PFSK-1 (cell line): Measurements from ENCODE around the gene IFITM2.

Experiments
- FOXP2 ChIP-seq: optimal IDR thresholded peaks from 2 replicates; pipeline ENCODE3; 2011; ENCODE audit warnings: borderline replicate concordance, control low read depth, inconsistent platforms; ENCODE audit not compliant: insufficient read depth; ENCODE audit errors: extremely low read length, extremely low read depth
- POLR2AphosphoS5 ChIP-seq: IDR thresholded peaks from 2 replicates; pipeline ENCODE4 v1.6.1; 2012; ENCODE audit warnings: low read depth, mild to moderate bottlenecking, control low read depth, low read length, moderate library complexity
- SIN3A ChIP-seq: IDR thresholded peaks from 2 replicates; pipeline ENCODE4 v1.6.1; 2012; ENCODE audit warnings: mild to moderate bottlenecking, low read length, moderate library complexity, borderline replicate concordance; ENCODE audit not compliant: insufficient read depth
- TAF1 ChIP-seq: IDR thresholded peaks from 2 replicates; pipeline ENCODE4 v1.6.1; 2012; ENCODE audit warnings: low read length, control low read depth, borderline replicate concordance; ENCODE audit not compliant: insufficient read depth
- TF ChIP-seq, protein P1 (sequence below), 2 experiments: IDR thresholded peaks; 2 replicates each; pipeline versions ENCODE4 v1.6.1 to v1.8.0; 2011 to 2012; ENCODE audit warnings: low read depth in 2 of 2, low read length in 2 of 2, control low read depth in 1 of 2, inconsistent platforms in 1 of 2, mild to moderate bottlenecking in 1 of 2, moderate library complexity in 1 of 2; ENCODE audit not compliant: insufficient read depth in 1 of 2

The IFITM2 gene

DNA sequence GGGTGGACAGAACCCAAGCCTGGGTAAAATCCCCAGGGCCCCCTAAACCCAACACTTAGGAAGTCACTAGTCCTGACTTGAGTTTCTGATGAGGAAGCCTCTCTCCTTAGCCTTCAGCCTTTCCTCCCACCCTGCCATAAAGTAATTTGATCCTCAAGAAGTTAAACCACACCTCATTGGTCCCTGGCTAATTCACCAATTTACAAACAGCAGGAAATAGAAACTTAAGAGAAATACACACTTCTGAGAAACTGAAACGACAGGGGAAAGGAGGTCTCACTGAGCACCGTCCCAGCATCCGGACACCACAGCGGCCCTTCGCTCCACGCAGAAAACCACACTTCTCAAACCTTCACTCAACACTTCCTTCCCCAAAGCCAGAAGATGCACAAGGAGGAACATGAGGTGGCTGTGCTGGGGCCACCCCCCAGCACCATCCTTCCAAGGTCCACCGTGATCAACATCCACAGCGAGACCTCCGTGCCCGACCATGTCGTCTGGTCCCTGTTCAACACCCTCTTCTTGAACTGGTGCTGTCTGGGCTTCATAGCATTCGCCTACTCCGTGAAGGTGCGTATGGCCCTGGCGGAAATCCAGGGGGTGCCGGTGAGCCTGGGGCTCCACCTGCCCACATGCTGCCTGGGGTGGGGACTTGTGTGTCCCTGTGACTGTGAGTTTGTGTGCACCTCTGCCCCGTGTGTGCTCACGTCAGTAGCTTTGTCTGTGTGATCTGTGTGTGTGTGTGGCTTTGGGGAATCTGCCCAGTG lies 6.4 kb downstream of the IFITM2 start, which contains the start of gene IFITM1:
Gene IFITM1, plus strand, starts transcription at position 254 of the 767 bp plus-strand sequence. Its CDS starts 131 bp downstream, at position 385.
- no peak for TF ChIP-seq SIN3A
- TF ChIP-seq FOXP2, result no peak
- TF ChIP-seq POLR2AphosphoS5, result peak; percentile 50; the same call in 1 of the 2 replicates
- TF ChIP-seq, protein P1, sequence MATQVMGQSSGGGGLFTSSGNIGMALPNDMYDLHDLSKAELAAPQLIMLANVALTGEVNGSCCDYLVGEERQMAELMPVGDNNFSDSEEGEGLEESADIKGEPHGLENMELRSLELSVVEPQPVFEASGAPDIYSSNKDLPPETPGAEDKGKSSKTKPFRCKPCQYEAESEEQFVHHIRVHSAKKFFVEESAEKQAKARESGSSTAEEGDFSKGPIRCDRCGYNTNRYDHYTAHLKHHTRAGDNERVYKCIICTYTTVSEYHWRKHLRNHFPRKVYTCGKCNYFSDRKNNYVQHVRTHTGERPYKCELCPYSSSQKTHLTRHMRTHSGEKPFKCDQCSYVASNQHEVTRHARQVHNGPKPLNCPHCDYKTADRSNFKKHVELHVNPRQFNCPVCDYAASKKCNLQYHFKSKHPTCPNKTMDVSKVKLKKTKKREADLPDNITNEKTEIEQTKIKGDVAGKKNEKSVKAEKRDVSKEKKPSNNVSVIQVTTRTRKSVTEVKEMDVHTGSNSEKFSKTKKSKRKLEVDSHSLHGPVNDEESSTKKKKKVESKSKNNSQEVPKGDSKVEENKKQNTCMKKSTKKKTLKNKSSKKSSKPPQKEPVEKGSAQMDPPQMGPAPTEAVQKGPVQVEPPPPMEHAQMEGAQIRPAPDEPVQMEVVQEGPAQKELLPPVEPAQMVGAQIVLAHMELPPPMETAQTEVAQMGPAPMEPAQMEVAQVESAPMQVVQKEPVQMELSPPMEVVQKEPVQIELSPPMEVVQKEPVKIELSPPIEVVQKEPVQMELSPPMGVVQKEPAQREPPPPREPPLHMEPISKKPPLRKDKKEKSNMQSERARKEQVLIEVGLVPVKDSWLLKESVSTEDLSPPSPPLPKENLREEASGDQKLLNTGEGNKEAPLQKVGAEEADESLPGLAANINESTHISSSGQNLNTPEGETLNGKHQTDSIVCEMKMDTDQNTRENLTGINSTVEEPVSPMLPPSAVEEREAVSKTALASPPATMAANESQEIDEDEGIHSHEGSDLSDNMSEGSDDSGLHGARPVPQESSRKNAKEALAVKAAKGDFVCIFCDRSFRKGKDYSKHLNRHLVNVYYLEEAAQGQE (IDR thresholded peaks at IDR 0.05; ENCODE audit: insufficient read depth in 1 of 2, low read depth in 2 of 2, low read length in 2 of 2), result no peak

DNA sequence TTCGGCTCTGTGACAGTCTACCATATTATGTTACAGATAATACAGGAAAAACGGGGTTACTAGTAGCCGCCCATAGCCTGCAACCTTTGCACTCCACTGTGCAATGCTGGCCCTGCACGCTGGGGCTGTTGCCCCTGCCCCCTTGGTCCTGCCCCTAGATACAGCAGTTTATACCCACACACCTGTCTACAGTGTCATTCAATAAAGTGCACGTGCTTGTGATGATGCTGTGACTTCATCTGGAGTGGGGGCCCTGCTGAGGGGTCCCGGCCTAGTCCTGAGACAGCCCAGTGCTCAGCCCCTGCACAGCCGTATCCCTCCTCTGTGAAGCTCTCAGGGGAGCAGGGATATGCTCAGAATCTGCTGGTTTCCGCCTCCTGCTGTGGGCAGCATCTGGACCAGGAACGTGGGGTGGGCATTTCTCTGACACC lies 7.5 kb downstream of the IFITM2 start:
- TF ChIP-seq TAF1 (no peak), SIN3A (no peak)
- TF ChIP-seq, protein P1 (IDR thresholded peaks at IDR 0.05; ENCODE audit: insufficient read depth in 1 of 2, low read depth in 2 of 2, low read length in 2 of 2), result no peak

DNA sequence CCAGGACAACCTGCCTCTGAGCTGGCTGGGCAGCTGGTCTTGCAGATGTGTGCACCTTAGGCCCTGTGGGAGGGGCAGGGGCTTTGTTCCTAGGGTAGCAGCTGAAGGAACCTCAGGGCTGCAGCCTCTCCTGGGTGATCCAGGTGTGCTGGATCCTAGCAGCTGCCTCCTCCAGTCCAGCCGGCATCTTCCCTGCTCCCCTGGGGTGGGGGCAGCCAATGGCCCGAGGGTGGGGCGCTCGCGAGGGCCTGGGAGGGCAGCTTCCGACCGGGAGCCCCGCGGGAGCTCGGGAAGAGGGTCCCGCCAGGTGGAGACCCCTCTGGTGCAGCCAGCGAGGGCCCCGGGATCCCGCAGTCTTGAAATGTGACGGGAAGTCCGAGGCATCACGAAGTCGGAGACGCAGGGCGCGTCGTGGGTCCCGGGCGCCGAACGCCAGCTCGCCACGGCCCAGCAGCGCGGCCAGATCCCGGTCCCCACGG lies 7.9 kb downstream of the IFITM2 start:
- TF ChIP-seq SIN3A, result no peak
- no peak for TF ChIP-seq POLR2AphosphoS5
- TF ChIP-seq TAF1, result no peak
- TF ChIP-seq, protein P1 (IDR thresholded peaks at IDR 0.05; ENCODE audit: insufficient read depth in 1 of 2, low read depth in 2 of 2, low read length in 2 of 2), result no peak
- no peak for TF ChIP-seq FOXP2

DNA sequence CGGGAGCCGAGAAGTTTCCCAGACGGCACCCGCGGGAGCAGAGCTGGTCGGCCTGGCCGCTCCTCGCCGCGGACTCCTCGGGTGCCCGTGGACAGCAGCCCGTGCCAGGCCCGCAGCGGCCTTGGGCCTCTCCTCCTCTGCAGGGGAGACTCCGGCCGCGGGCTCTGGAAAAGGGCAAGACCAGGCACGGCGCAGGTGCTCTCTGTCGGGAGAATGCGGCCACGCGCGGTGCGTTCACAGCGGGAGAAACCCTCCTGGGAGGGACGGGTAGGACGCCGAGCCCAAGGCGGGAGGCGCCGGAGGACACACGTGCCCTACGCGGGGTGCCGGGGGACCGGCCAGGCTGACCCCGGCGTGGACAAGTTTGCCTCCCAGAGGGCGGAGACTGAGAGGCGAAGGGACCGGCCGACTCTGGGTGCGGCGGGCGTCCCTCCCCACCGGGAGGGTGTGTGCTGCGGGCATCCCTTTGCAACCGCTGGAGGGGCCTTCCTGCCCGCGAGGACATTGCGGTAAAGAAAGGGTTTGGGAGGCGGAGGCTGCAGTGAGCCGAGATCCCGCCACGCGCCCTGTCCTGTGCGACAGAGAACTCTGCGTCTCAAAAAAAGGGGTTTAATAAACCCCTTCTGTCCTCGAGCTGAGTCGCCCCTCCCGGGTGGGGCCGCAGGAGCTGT lies 8.6 kb downstream of the IFITM2 start:
- TF ChIP-seq POLR2AphosphoS5 (no peak), TAF1 (no peak), FOXP2 (no peak), SIN3A (no peak)
- TF ChIP-seq, protein P1 (IDR thresholded peaks at IDR 0.05; ENCODE audit: insufficient read depth in 1 of 2, low read depth in 2 of 2, low read length in 2 of 2), result no peak

DNA sequence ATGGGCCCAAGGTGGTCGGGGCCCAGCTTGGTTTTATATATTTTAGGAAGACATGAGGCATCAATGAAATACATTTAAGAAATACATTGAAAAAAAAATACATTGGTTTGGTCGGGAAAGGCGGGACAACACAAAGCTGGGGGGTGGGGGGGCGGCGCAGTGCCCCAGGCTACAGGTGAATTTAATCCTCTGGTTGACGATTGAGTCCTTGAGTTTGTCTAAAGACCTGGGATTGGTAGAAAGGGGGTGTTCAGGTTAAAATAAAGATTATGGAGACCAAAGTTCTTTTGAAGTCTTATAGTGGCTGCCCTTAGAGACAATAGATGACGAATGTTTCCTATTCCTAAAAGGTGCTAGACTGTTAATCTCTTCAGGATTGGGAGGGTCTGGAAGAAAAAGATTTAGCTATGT lies 9.3 kb downstream of the IFITM2 start:
- no peak for TF ChIP-seq SIN3A
- TF ChIP-seq FOXP2, result no peak
- no peak for TF ChIP-seq TAF1
- no peak for TF ChIP-seq POLR2AphosphoS5
- TF ChIP-seq, protein P1 (IDR thresholded peaks at IDR 0.05; ENCODE audit: insufficient read depth in 1 of 2, low read depth in 2 of 2, low read length in 2 of 2), result no peak
